ENCODE measurements around the gene STOM.
A peak's percentile ranks its signal among the peaks of the same experiment; 100 is the strongest.
"Not testable (repeated sequence)": the region's sequence is repeated elsewhere in the genome, so short reads cannot be mapped to it uniquely, and the experiment has no call there.

STOM gene

GRCh38 chr9:121292801-121293241, 77.2 kb downstream of the STOM start:
- Histone ChIP-seq H3K27ac (ENCODE audit: low read depth, low read length) (peak overlapping the region; percentile 98), H3K9me3 (ENCODE audit: control insufficient read depth in 5 of 5, low read length in 5 of 5) (no peaks in the 10 kb centered on the region), H3K9ac (ENCODE audit: low read length in 5 of 5) (peak overlapping the region in 1 of 5 donors; percentile 8), H3K36me3 (ENCODE audit: control insufficient read depth in 5 of 5, insufficient read depth in 5 of 5, low read length in 5 of 5) (peaks cover 0 to 4% (median 0%) of the 10 kb centered on the region in 5 donors), H3K4me1 (ENCODE audit: control insufficient read depth in 5 of 5, insufficient read depth in 5 of 5, low read length in 5 of 5) (peaks cover 41 to 83% (median 79%) of the 10 kb centered on the region in 5 donors), H3K4me3 (ENCODE audit: low read depth in 1 of 5, low read length in 5 of 5) (no peak overlapping the region), H3K27me3 (ENCODE audit: control insufficient read depth in 5 of 5, insufficient read depth in 4 of 5, low read length in 5 of 5) (no peaks in the 10 kb centered on the region)

GRCh38 chr9:121292051-121292450, 78.0 kb downstream of the STOM start:
- H3K36me3 ChIP-seq (ENCODE audit: control insufficient read depth in 5 of 5, insufficient read depth in 5 of 5, low read length in 5 of 5): peaks cover 0 to 4% (median 0%) of the 10 kb centered on the region in 5 donors
- H3K27me3 ChIP-seq (ENCODE audit: control insufficient read depth in 5 of 5, insufficient read depth in 4 of 5, low read length in 5 of 5): no peaks in the 10 kb centered on the region
- no peak overlapping the region for H3K9ac ChIP-seq (ENCODE audit: low read length in 5 of 5)
- H3K9me3 ChIP-seq (ENCODE audit: control insufficient read depth in 5 of 5, low read length in 5 of 5): no peaks in the 10 kb centered on the region
- H3K4me3 ChIP-seq (ENCODE audit: low read depth in 1 of 5, low read length in 5 of 5): no peak overlapping the region
- peak overlapping the region; percentile 98 for H3K27ac ChIP-seq (ENCODE audit: low read depth, low read length)
- H3K4me1 ChIP-seq (ENCODE audit: control insufficient read depth in 5 of 5, insufficient read depth in 5 of 5, low read length in 5 of 5): peaks cover 43 to 83% (median 79%) of the 10 kb centered on the region in 5 donors

GRCh38 chr9:121291536-121291935, 78.5 kb downstream of the STOM start:
- H3K4me3 ChIP-seq (ENCODE audit: low read depth in 1 of 5, low read length in 5 of 5); H3K9me3 ChIP-seq (ENCODE audit: control insufficient read depth in 5 of 5, low read length in 5 of 5); H3K27me3 ChIP-seq (ENCODE audit: control insufficient read depth in 5 of 5, insufficient read depth in 4 of 5, low read length in 5 of 5); H3K36me3 ChIP-seq (ENCODE audit: control insufficient read depth in 5 of 5, insufficient read depth in 5 of 5, low read length in 5 of 5); H3K9ac ChIP-seq (ENCODE audit: low read length in 5 of 5): not testable (repeated sequence)
- H3K4me1 ChIP-seq (ENCODE audit: control insufficient read depth in 5 of 5, insufficient read depth in 5 of 5, low read length in 5 of 5): peaks cover 47 to 82% (median 79%) of the 10 kb centered on the region in 5 donors
- H3K27ac ChIP-seq (ENCODE audit: low read depth, low read length): peak overlapping the region; percentile 98

GRCh38 chr9:121289772-121290370, 80.2 kb downstream of the STOM start:
- Histone ChIP-seq H3K4me3 (ENCODE audit: low read depth in 1 of 5, low read length in 5 of 5) (peak overlapping the region in 2 of 5 donors; percentile 6 to 36), H3K9me3 (ENCODE audit: control insufficient read depth in 5 of 5, low read length in 5 of 5) (no peaks in the 10 kb centered on the region), H3K4me1 (ENCODE audit: control insufficient read depth in 5 of 5, insufficient read depth in 5 of 5, low read length in 5 of 5) (peaks cover 45 to 82% (median 79%) of the 10 kb centered on the region in 5 donors), H3K36me3 (ENCODE audit: control insufficient read depth in 5 of 5, insufficient read depth in 5 of 5, low read length in 5 of 5) (peaks cover 0 to 4% (median 0%) of the 10 kb centered on the region in 5 donors), H3K9ac (ENCODE audit: low read length in 5 of 5) (peak overlapping the region in 2 of 5 donors; percentile 14 to 33), H3K27me3 (ENCODE audit: control insufficient read depth in 5 of 5, insufficient read depth in 4 of 5, low read length in 5 of 5) (no peaks in the 10 kb centered on the region), H3K27ac (ENCODE audit: low read depth, low read length) (peak overlapping the region; percentile 88)

GRCh38 chr9:121289026-121289771, 80.9 kb downstream of the STOM start:
- H3K9me3 ChIP-seq (ENCODE audit: control insufficient read depth in 5 of 5, low read length in 5 of 5): no peaks in the 10 kb centered on the region
- H3K4me3 ChIP-seq (ENCODE audit: low read depth in 1 of 5, low read length in 5 of 5): peak overlapping the region in 3 of 5 donors; percentile 25 to 42 (median 36)
- peaks cover 42 to 82% (median 79%) of the 10 kb centered on the region in 5 donors for H3K4me1 ChIP-seq (ENCODE audit: control insufficient read depth in 5 of 5, insufficient read depth in 5 of 5, low read length in 5 of 5)
- H3K9ac ChIP-seq (ENCODE audit: low read length in 5 of 5): peak overlapping the region in 3 of 5 donors; percentile 14 to 35 (median 23)
- H3K36me3 ChIP-seq (ENCODE audit: control insufficient read depth in 5 of 5, insufficient read depth in 5 of 5, low read length in 5 of 5): peaks cover 0 to 4% (median 0%) of the 10 kb centered on the region in 5 donors
- peak overlapping the region; percentile 88 for H3K27ac ChIP-seq (ENCODE audit: low read depth, low read length)
- H3K27me3 ChIP-seq (ENCODE audit: control insufficient read depth in 5 of 5, insufficient read depth in 4 of 5, low read length in 5 of 5): no peaks in the 10 kb centered on the region

Measured in subcutaneous abdominal adipose tissue (tissue), 5 donors.